ENCODE measurements around the gene ANTXR1.
A peak's percentile ranks its signal among the peaks of the same experiment; 100 is the strongest.

Gene ANTXR1

DNA sequence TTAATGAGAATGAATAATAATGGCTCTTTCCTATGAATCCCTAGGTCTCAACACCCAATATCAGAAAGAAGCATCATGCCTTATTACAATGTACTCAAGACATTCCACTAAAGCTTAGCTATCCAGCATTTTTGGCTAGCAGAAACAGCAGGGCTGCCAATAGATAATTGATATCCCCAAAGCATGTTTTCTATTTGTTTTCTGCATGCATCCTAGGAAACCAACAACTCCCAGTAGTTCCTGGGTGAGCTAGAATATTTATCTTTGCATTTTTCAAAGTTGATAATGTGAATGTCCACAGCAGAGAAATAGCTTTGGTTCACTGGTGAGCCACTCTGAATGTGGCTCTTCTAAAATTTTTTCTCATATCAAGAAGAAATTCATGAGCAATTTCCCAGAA is 5.8 kb upstream of the ANTXR1 start:
- no peak for DNase-seq

DNA sequence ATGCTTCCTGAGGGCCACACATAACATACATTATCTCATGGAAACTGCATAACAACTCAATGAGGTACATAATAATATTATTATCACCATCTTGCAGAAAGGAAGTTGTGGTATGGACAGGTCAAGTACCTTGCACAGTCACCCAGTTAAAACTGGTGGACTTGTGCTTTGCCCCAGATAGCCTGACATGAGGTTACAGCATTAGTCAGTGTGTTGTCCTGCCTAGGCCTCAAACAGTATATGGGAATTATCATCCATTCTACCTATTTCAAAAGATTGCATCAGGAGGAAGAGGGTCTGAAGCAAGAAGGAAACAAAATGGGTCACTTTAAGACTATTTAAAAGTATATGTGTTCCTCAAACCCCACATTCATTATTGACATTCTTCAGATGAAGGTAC is 5.4 kb upstream of the ANTXR1 start:
- no peak for DNase-seq

DNA sequence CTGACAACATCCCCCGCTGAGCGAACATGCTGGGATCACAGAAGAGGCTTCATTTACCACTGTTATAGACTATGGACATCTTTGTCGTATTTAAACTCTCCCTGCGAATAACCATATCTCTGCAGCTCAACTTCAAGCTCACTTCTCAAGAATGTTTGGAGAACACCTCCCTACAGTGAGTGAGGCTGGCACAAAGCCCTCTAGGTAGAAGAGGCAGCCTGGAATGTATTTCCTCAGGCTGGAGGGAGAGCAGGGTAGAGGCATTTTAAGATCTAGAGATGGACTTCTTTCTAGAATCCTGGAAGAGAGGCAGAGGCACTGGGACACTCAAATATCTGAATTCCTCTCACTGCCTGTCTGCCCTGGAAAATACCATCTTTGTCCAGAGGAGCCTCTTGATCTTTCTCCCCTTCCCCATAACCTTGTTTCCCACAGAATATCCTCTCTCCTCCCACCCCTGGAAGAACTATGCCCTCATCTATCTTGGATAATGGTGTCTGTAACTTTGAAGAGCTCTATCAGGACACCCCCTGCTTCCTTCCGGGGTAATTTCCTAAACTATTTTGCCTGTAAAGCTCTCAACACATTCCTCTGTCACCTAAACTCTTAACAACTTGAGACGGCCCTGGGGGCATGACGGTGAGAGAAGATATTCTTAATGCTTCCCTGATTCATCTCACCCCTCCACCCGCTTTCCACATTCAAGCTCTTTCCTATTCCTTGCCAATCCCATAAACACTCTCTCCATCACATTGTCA is 2.4 kb upstream of the ANTXR1 start:
- no peak for DNase-seq

DNA sequence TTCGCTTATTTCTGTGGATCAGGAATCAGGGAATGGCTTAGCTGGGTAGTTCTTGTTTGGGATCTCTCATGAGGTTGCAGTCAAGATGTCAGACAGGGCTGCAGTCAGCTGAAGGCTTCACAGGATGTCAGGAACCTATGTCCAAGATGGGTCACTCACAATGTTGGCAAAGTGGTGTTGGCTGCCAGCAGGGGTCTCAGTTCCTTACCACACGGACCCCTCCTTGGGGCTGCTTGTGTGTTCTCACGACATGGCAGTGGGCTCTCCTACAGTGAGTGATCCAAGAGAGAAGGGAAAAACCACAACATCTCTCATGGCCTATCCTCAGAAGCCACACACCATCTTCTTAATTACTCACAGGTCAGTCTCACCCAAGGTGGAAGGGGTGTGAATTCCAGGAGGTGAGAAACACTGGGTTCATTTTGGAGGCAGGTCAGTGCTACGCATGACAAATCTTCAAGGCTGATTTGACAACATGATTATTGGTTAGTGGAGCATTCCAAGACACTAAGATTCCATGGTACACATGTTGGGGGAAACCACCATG is 1.3 kb upstream of the ANTXR1 start:
- peak in 1 of 2 experiments; percentile 21 for DNase-seq

DNA sequence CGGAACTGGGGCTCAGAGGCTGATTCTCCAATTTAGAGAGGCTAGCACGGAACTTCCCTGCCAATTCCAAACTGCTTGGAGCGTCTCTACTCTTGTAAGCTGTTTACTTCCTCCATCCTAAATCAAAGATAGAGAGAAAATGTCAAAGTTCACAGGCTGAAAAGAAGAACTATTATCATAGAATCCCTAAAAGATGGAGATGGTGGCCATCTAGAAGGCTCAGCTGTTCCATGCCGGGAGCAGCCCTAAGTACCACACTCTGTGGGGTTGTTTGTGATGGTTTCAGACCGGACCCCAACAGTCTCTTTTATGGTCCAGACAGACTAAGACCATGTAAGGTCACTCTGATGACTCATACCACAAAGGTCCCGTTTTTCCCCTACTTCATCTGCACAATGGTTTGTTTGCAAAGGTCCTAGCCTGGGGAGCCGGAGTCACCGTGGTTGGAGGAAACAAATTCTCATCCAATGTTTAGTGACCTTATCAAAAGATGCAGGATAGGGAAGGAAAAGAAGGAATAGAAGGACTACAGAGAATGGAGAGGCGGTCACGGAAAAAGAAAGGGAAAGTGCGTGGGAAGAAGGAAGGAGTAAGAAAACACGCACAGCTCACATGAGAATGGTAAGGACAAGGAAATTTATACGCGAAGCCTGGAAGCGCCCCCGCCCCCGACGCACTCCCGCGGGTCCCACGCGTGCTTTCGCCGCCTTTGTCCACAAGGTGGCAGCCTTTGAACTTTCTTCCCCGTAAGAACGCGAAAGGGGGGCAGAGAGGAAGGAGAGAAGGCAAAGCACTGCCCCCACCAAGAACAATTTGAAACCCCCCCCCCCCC is 453 bp upstream of the ANTXR1 start:
- peak in 1 of 2 experiments; percentile 81 for DNase-seq

DNA sequence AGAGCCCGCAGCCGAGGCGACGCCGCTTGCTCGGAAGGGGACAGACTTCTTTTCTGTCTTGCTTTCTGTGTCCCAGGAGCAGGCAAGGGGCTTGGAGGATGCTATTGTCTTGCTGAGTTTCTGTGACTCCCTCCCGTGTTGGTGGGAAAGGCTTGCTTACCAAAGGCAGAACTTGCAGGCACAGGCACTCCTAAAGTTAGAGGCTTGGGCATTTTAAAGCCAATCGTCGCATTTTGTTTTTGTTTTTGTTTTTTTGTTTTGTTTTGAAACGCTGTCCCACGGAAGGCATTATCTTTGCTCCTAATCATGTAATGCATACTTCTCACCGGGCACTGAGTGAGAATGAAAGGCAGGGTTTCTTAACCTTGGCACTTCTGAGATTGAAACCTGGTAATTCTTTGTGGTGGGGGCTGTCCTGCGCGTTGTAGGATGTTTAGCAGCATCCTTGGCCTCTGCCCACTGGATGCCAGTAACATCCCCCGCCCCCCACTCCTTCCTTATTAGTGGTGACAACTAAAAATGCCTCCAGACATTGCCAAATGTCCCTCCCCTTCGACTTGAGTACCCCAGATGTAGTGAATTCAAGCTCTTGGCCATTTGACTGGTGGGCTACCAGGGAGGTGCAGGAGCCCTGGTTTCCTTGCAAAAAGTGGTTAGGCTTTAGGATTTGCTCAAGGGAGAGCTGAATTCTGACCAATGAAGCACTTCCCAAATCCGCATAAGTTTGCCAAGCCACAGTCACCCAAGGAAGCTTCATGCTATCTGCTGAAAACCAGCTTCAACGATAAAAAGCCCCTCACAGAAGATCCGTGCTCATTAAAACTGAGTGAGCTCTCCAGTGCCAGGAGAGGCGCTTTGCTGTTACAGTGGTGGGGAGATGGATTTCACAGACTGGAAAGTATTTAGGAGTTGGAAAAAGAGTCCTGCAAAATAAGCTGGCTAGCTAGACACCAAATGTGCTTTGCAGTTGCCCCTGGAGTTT is 1.2 kb downstream of the ANTXR1 start:
- DNase-seq, result peak; percentile 27 to 43

DNA sequence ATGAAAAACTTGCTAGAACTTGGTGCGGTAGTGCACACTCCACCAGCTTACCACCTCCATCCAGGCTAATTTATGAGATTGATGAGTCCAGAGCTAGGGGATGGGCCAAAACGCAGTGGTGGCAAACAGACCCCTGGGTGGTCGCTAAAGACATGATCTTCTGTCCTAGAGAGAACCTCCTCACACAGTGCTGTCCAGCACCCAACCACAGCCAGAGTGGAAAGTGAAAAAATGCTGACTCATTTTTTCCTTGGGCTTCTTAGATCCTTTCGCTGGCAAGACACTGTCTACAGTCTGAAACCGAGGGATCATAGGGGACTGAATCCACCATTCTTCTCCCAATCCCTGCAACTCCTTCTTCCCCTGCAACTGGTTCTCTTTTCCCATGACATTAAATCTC is 4.1 kb downstream of the ANTXR1 start:
- DNase-seq, result no peak

DNA sequence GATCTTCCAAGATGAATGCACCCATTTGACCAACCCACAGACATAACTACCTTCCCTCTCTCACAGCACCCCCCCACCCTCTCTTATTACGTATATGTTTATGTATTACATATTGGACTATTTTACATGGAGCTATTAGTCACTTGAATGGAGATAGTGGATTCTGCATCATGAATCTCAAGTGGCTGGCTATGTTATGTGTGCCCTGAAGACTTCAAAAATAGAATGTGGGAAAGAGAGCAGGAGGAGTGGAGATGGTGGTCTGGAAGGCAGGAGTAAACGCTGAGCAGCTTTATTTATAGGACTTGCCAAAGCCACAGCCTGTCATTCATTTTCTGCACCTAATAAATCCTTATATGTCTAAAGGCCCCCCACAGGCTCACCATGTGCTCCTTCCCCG is 4.9 kb downstream of the ANTXR1 start:
- DNase-seq, result no peak

DNA sequence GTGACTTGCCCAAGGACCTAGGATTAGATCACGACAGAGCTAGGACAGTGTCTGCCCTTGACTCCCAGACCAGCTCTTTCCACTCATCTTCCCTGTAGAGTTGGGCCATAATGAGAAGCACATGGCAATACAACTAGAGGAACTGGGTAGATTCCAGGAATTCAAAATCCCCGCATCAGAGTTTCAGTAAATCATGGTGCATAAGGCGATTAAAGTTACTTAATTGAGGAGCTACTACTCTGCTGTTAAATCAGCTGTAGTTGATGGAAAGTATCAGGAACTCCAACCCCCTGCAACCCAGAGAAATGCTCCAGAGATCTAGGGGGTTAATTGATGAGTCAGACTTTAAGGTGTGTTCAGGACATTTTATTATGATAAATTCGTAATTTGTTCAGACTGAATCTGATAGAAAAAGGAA is 5.7 kb downstream of the ANTXR1 start:
- DNase-seq, result no peak

DNA sequence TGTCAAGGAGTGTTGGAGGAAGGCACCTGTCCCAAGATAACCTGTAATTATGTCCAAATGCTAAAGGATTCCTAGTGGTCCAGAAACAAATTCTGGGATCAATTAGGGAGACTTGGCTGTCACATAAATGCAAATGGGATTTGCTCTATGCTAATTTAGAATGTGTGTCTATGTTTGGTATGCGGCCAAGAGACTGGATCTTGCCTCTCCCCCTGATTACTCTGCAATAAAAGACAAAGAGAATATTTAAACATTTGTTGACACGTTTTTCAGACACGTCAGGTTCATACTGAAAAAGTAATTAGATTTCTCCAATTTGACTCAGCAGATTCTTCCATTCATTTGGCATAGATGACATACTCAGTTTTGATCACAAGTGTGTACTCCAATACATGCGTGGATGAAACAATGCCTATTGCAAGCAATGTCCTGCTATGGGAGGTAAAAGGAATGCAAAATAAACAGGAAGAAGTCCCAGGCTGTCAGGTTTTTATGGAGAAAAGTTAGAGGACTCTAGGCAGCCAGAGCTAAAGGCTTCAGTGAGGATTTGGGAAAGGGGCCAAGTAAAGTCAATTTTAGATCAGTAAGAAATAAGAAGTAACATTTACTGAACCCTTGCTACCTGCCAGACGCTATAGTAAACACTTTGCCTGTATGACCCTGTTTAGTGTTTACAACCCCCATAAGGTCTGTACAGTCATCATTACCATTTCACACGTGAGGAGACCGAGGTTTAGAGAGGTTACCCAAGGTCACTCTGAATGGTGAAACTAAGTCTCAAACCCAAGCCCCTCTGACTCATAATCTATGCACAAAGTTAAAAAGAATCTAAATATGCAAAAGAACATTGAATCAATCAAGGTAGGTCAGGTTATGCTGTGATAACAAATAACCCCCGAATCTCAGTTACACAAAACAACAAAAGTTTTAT is 7.8 kb downstream of the ANTXR1 start:
- DNase-seq, result no peak

DNA sequence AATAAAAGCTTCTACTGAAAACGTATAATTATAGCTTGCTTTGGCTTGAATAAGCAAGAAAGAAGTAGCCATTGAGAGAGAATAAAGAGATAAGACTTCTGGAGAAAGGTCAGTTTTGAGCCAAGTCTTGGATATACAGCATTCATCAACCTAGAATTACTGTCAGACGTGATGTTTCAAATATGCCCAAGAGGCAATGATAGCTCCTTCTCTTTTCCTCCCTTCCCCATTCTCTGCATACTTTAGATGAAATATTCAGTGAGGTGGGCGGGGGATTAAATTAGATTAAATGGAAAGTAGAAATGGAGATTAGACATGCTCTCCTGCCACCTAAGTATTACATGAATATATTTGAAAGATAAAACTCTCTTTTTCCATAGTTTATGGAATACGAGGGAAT is 8.7 kb downstream of the ANTXR1 start:
- no peak for DNase-seq

DNA sequence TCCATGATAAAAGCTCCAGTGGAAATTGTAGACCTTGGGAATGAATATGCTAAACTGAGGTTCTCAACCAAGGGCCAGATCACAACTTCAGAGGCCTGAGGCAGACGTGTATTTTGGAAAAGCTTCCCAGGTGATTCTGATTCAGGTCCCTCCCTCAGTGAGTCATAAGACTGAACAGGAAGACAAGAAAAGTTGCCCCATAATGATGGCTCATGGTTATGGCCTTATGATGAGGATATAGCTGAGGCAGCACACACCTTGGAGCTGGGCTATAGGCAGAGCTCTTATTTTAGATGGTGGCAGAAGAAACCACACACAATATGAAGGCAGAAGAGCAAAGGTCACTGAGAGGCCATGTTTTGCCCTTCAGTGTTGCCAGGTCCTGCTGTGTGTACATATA is 9.6 kb downstream of the ANTXR1 start:
- DNase-seq, result no peak

DNA sequence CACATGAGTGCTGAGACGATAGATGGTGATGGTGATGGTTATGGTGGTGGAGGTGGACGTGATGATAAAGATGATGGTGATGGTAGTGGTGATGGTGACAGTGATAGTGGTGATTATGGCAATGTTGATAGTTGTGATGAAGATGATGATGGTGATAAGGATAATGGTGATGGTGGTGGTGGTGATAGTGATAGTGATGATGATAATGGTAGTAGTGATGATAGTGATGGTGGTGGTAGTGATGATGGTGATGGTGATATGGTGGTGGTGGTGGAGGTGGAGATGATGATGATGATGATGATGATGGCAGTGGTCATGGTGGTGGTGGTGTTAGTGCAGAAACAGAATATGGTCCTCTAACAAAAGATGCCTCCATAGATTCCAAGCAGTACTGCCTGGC is 10.3 kb downstream of the ANTXR1 start:
- DNase-seq, result no peak

DNA sequence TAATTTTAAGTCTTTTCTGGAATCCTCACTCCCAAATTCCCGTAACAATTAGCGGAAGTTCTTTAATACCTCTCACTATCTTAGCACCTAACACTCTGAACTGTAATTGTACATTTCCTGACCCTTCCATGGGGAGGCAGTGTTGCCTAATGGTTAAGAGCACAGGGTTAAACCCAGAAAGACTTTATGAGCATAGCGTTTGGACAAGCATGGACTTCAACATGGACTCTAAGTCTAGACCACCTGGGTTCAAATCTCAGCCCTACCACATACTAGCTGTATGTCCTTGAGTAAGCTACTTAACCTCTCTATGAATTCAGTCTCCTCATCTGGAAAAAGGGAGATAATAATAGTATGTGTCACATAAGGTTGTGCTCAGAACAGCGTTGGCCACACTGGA is 13.0 kb downstream of the ANTXR1 start:
- DNase-seq, result peak; percentile 0 to 20

DNA sequence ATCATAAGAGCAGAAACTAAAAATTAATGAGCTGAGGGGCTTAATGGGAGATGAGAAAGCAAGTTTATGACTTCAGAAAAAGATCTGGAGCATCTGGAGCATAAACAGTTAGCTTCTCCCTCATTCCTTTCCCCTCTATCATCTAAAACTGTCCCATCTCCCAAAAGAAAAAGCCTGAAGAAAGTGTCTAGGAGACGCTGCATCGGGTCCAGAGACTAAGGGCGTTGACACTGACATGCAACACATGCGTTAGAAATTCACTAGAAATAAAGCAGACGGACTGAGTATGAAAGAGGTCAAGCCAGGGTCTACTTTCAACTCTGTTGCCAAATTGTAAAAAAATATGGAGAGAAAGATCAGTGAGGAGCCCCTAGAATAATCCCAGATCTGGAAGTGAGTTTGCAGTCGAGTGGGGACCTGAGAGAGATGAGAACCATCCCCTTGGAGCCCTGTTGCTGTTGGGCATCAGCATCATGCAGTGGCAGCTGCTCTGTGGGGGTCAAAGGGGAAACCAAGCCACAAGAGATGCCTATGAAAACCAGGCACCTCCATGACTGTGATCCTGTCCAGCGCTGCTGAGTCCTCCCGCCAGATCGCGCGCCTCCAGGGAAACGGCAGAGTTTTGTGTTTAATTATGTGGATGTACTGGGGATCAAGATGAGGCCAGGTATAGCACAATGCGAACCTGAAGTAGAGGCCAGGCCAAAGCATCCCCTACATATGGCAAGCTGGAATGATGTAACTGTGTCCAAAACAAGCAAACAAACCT is 13.9 kb downstream of the ANTXR1 start:
- no peak for DNase-seq

DNA sequence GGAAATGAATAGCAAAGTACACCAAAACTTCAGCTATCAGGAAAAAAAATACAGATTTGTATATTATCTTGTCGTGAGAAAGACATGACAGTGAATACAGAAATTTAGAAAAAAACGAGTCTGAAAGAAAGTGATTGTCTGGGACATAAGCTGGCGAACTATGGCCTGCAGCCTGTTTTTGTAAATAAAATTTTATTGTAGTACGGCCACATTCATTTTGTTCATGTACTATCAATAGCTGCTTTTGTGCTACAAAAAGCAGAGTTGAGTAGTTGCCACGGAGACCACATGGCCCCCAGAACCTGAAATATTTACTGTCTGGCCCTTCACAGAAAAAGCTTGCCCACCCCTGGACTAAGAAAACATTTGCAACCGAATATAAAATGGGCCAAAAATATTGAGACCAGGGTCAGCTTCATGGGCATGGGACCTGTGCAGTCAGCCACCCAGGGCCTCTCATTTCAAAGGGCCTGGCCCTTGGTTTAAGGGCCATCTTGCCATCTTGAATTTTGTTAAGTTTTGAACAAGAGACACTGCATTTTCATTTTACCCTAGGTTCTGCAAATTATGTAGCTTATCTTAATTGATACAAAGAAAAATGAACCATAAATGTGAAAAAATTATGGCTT is 17.9 kb downstream of the ANTXR1 start:
- no peak for DNase-seq

DNA sequence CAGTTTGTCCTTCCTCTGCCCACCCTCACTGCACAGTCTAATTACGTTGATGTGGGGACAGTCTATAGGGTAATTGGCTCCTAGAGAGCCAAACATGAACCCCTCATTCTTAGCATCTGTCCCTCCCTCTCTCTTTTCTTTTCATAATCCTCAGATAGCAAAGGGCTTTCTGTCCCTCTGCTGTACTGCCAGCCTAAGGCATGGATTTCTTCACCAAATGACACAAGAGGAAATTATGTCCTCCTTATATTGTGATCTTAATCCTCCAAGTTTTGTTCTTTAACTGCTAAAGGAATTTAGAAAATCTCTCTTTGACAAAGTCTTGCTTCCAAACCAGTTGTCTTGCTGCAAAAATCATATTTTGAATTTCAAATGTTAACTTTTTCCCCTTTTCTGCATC is 18.5 kb downstream of the ANTXR1 start:
- no peak for DNase-seq

DNA sequence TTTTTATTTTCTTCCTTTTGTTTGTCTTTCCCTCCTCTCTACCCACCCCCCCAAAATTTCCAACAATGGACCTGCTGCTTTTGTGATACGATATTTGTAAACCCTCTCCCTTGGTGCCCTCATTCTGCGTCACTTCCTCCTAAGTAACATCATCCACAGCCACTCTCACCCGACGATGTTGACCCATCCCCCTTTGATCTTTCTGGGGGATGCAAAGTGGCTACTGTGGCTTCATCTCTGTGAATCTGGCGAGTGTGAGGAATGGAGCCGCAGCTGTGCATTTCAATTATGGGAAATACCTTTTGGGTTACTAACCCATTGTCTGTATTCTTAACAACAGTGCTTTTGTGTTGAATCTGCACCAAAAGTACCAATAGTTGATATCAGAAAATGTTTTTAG is 19.4 kb downstream of the ANTXR1 start:
- DNase-seq, result no peak

DNA sequence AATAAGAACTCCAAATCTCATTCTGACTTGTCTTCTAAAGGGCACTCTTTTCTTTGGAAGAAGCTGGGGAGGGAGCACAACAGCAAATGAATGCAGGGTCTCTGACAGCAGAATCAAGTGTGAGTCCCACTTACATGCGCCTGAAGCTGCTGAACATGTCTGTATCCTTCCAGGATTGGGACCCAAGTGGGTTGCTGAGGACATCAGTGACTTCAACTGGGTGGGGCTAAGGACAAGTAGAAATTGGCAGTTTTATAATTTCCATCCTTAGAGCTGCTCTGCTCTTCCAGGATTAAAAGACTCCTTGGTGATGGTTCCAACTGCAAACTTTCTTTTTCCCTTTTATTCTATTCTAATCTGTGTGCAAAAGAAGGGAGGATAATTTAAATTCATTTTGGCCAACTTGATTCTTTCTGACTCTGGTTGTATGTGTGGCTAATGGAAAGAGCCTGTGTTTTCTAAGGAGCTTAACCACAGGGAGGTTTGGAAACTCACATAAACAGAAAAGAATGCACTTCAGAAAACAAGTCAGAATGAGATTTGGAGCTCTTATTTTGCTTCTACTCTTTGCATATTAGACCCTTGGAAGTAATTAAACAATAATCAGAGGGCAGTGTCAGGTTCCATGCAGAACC is 20.6 kb downstream of the ANTXR1 start:
- DNase-seq, result no peak

DNA sequence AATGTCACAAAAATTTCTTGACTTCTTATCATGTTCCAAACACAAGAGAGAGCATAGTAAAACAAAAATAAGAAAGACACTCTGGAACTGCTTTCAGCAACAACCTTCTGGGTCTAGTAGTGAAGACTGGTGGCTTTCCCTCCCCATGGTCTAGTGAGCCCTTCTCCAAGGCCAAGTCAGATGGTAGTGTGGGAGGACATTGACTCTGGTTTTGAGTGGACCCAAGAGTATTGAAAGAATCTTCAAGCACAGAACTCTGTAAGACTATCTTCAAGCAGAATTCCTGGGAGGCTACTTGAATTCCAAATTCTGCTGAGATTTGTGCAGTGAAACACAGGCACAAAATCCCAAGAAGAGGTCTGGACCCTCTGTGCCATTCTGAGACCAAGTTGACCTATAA is 21.1 kb downstream of the ANTXR1 start:
- DNase-seq, result no peak
